Measurements from ENCODE around the gene SUFU. TPM values are rescaled to one million over a fixed set of nuclear protein-coding genes. Genes with fewer than 3 reads are reported as not detected.

SUFU gene
- total RNA-seq, 1 donor from 2014 or later: 3.1 TPM

GRCh38 chr10:102617041-102617440, 113.3 kb downstream of the SUFU start:
- no peak for DNase-seq (ENCODE audit: low read depth in 2 of 2)

- DNase-seq (ENCODE audit: low read depth in 2 of 2): no peak
Measured at GRCh38 chr10:102617816-102618215, 114.0 kb downstream of the SUFU start.

- no peak for DNase-seq (ENCODE audit: low read depth in 2 of 2)
Measured at GRCh38 chr10:102619281-102619981, 115.7 kb downstream of the SUFU start.

GRCh38 chr10:102620138-102620590, 116.4 kb downstream of the SUFU start:
- no peak for DNase-seq (ENCODE audit: low read depth in 2 of 2)

- DNase-seq (ENCODE audit: low read depth in 2 of 2): peak in 1 of 2 donors; percentile 40
Measured at GRCh38 chr10:102620591-102621442, 117.0 kb downstream of the SUFU start.

GRCh38 chr10:102621443-102622325, 117.9 kb downstream of the SUFU start:
- DNase-seq (ENCODE audit: low read depth in 2 of 2): no peak

GRCh38 chr10:102624094-102624493, 120.3 kb downstream of the SUFU start:
- no peak for DNase-seq (ENCODE audit: low read depth in 2 of 2)

GRCh38 chr10:102624751-102625645, 121.2 kb downstream of the SUFU start:
- DNase-seq (ENCODE audit: low read depth in 2 of 2): no peak

- DNase-seq (ENCODE audit: low read depth in 2 of 2): no peak
Measured at GRCh38 chr10:102626026-102626685, 122.4 kb downstream of the SUFU start.

- DNase-seq (ENCODE audit: low read depth in 2 of 2): no peak
Measured at GRCh38 chr10:102627291-102627735, 123.5 kb downstream of the SUFU start.

- peak in 1 of 2 donors; percentile 76 for DNase-seq (ENCODE audit: low read depth in 2 of 2)
Measured at GRCh38 chr10:102627736-102628293, 124.0 kb downstream of the SUFU start.

GRCh38 chr10:102628451-102628911, 124.7 kb downstream of the SUFU start:
- peak in 1 of 2 donors; percentile 58 for DNase-seq (ENCODE audit: low read depth in 2 of 2)

GRCh38 chr10:102629661-102630614, 126.2 kb downstream of the SUFU start:
- no peak for DNase-seq (ENCODE audit: low read depth in 2 of 2)

- DNase-seq (ENCODE audit: low read depth in 2 of 2): no peak
Measured at GRCh38 chr10:102630663-102631062, 126.9 kb downstream of the SUFU start.

GRCh38 chr10:102631525-102632393, 128.0 kb downstream of the SUFU start:
- DNase-seq (ENCODE audit: low read depth in 2 of 2): no peak

- no peak for DNase-seq (ENCODE audit: low read depth in 2 of 2)
Measured at GRCh38 chr10:102632394-102633111, 128.8 kb downstream of the SUFU start.

GRCh38 chr10:102633287-102633686, 129.5 kb downstream of the SUFU start:
- DNase-seq (ENCODE audit: low read depth in 2 of 2): peak in 1 of 2 donors; percentile 92
